A673 (cell line): Measurements from ENCODE around the gene TMEM217.

Experiments
- EZH2 ChIP-seq: fragments of 200-600 bp; sonication (generic); IDR thresholded peaks from 2 replicates; pipeline ENCODE4 v1.6.1; 2017; ENCODE audit warnings: borderline replicate concordance, low read depth, mild to moderate bottlenecking, mixed read lengths, antibody characterized with exemption, low read length; ENCODE audit not compliant: poor library complexity, severe bottlenecking
- TF ChIP-seq, protein P1 (sequence below): fragments of 300-800, 200-600 bp; sonication (generic); conservative IDR thresholded peaks from 2 replicates; pipeline ENCODE4 v1.5.1; 2017; ENCODE audit warnings: low read depth, mild to moderate bottlenecking, antibody characterized with exemption, low read length, moderate library complexity, mixed read lengths

- TF ChIP-seq, protein P1, sequence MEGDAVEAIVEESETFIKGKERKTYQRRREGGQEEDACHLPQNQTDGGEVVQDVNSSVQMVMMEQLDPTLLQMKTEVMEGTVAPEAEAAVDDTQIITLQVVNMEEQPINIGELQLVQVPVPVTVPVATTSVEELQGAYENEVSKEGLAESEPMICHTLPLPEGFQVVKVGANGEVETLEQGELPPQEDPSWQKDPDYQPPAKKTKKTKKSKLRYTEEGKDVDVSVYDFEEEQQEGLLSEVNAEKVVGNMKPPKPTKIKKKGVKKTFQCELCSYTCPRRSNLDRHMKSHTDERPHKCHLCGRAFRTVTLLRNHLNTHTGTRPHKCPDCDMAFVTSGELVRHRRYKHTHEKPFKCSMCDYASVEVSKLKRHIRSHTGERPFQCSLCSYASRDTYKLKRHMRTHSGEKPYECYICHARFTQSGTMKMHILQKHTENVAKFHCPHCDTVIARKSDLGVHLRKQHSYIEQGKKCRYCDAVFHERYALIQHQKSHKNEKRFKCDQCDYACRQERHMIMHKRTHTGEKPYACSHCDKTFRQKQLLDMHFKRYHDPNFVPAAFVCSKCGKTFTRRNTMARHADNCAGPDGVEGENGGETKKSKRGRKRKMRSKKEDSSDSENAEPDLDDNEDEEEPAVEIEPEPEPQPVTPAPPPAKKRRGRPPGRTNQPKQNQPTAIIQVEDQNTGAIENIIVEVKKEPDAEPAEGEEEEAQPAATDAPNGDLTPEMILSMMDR = no peak
- TF ChIP-seq EZH2 = no peak
Measured at GRCh38 chr6:37257634-37258404, at the start of gene TMEM217, which contains the start of gene TBC1D22B.
